Endothelial cell of umbilical vein (primary cell): ENCODE results near the gene B9D2. TPM values are rescaled to one million over a fixed set of nuclear protein-coding genes. Genes with fewer than 3 reads are reported as not detected.
A peak's percentile ranks its signal among the peaks of the same experiment; 100 is the strongest.

Experiments used
- BruUV-seq: library from RNA; stranded (reverse); fragments of 400-500 nt; replicated peaks from 2 replicates; lab custom pipeline; 2021; lab: Mats Ljungman, UMichigan
- CTCF ChIA-PET: fragments of 300-600, 350-600 bp; sonication (Branson Sonifier 250); formaldehyde crosslinking; loops from one replicate; lab custom pipeline; 2021; ENCODE audit warnings: antibody characterized with exemption, inconsistent platforms; lab: Charles Lee
- POLR2A ChIA-PET: fragments of 300-600, 350-600 bp; sonication (Branson Sonifier 250); formaldehyde crosslinking; loops from one replicate; lab custom pipeline; 2021; ENCODE audit warnings: antibody characterized with exemption, inconsistent platforms; lab: Charles Lee
- DNase-seq: peaks from one replicate; pipeline ENCODE4 v3.0.0-alpha.2; 2011; ENCODE audit warnings: low read depth, low spot score
- FAIRE-seq: peaks from 2 replicates; lab custom pipeline; 2011; peaks lifted over from hg19 to GRCh38; lab: Jason Lieb, UNC
- H2AFZ ChIP-seq: 2 replicates; pipeline ENCODE4 v1.6.0; 2012; ENCODE audit warnings: low read depth, low read length, control low read depth, inconsistent platforms
- H3K27ac ChIP-seq: 2 replicates; pipeline ENCODE4 v1.5.1; 2011; ENCODE audit warnings: low read depth, mild to moderate bottlenecking, control low read depth, low read length, moderate library complexity; ENCODE audit not compliant: insufficient read depth
- H3K27me3 ChIP-seq, 2 experiments: 2 replicates each; pipeline versions ENCODE4 v1.6.0 to v1.6.1; 2011; ENCODE audit warnings: low read length in 2 of 2, mixed read lengths in 1 of 2; ENCODE audit not compliant: control insufficient read depth in 2 of 2, insufficient read depth in 2 of 2
- H3K36me3 ChIP-seq, 2 experiments: 2 replicates in 1 of 2; 3 replicates in 1 of 2; pipeline ENCODE4 v1.5.1; 2011; ENCODE audit warnings: low read length in 2 of 2, mild to moderate bottlenecking in 1 of 2, moderate library complexity in 1 of 2; ENCODE audit not compliant: control insufficient read depth in 2 of 2, insufficient read depth in 2 of 2; ENCODE audit errors: extremely low read depth in 1 of 2
- H3K4me1 ChIP-seq: 3 replicates; pipeline ENCODE4 v1.5.1; 2011; ENCODE audit warnings: mild to moderate bottlenecking, low read length; ENCODE audit not compliant: control insufficient read depth, insufficient read depth; ENCODE audit errors: extremely low read depth
- H3K4me2 ChIP-seq: 2 replicates; pipeline ENCODE4 v1.6.1; 2011; ENCODE audit warnings: low read length, control low read depth, mixed read lengths; ENCODE audit not compliant: insufficient read depth
- H3K4me3 ChIP-seq, 3 experiments: fragments of 200-600 bp in 1 of 3; sonication (generic), shearing (Covaris generic) in 1 of 3; replicated peaks in 1 of 3; 2 replicates each; pipeline ENCODE4 v1.5.1; 2011 to 2016; ENCODE audit warnings: control low read depth in 3 of 3, low read length in 3 of 3, mild to moderate bottlenecking in 2 of 3, inconsistent platforms in 1 of 3, low read depth in 1 of 3, moderate library complexity in 1 of 3; ENCODE audit not compliant: insufficient read depth in 1 of 3
- H3K79me2 ChIP-seq: 2 replicates; pipeline ENCODE4 v1.6.0; 2012; ENCODE audit warnings: low read length, inconsistent platforms; ENCODE audit not compliant: control insufficient read depth, insufficient read depth
- H3K9ac ChIP-seq: replicated peaks from 2 replicates; pipeline ENCODE3; 2011; ENCODE audit warnings: low read length, control low read depth; ENCODE audit not compliant: insufficient read depth; ENCODE audit errors: extremely low read depth
- H3K9me1 ChIP-seq: replicated peaks from 3 replicates; pipeline ENCODE4 v1.6.0; 2011; ENCODE audit warnings: mild to moderate bottlenecking, low read length; ENCODE audit not compliant: control insufficient read depth, insufficient read depth; ENCODE audit errors: extremely low read depth
- H3K9me3 ChIP-seq: replicated peaks from 2 replicates; pipeline ENCODE4 v1.5.1; 2012; ENCODE audit warnings: low read length, inconsistent platforms; ENCODE audit not compliant: control insufficient read depth, insufficient read depth
- H4K20me1 ChIP-seq: replicated peaks from 2 replicates; pipeline ENCODE3; 2011; ENCODE audit warnings: mild to moderate bottlenecking, low read length; ENCODE audit not compliant: control insufficient read depth, insufficient read depth; ENCODE audit errors: extremely low read depth
- EZH2 ChIP-seq: IDR thresholded peaks from 2 replicates; pipeline ENCODE4 v1.6.1; 2012; ENCODE audit warnings: borderline replicate concordance, low read depth, mild to moderate bottlenecking, moderate library complexity, low read length, inconsistent platforms; ENCODE audit not compliant: severe bottlenecking
- FOS ChIP-seq: IDR thresholded peaks from 2 replicates; pipeline ENCODE4 v1.6.1; 2011; ENCODE audit warnings: mild to moderate bottlenecking, low read length, moderate library complexity, borderline replicate concordance; ENCODE audit not compliant: insufficient read depth
- GATA2 ChIP-seq: IDR thresholded peaks from 2 replicates; pipeline ENCODE4 v1.7.0; 2011; ENCODE audit warnings: low read depth, mild to moderate bottlenecking, moderate library complexity, mixed read lengths, low read length; ENCODE audit not compliant: insufficient read length, insufficient read depth
- JUN ChIP-seq: IDR thresholded peaks from 2 replicates; pipeline ENCODE4 v1.6.1; 2011; ENCODE audit warnings: borderline replicate concordance, low read depth; ENCODE audit not compliant: insufficient read length, insufficient read depth
- MYC ChIP-seq: IDR thresholded peaks from one replicate; pipeline ENCODE4 v1.6.1; 2011; ENCODE audit warnings: mild to moderate bottlenecking, low read depth, low read length
- POLR2A ChIP-seq: IDR thresholded peaks from 2 replicates; pipeline ENCODE4 v1.6.1; 2012; ENCODE audit warnings: low read depth, mild to moderate bottlenecking, control low read depth, low read length
- POLR2AphosphoS5 ChIP-seq: IDR thresholded peaks from 2 replicates; pipeline ENCODE4 v1.6.1; 2012; ENCODE audit warnings: low read depth, mild to moderate bottlenecking, control low read depth, low read length, moderate library complexity; ENCODE audit not compliant: insufficient read depth
- dilution Hi-C: fragments of 300-500 bp; cut with MboI; formaldehyde crosslinking; loops from one replicate; pipeline ENCODE4 v1.15.0; 2019; ENCODE audit warnings: low sequenced_read_pairs; ENCODE audit not compliant: extremely low pct_ligation_motif_present
- intact Hi-C: fragments of 100-400 bp; cut with micrococcal nuclease; formaldehyde crosslinking; loops from one replicate; pipeline ENCODE4 v1.10.0; 2022
- polyA plus RNA-seq, 4 experiments: library from polyadenylated mRNA; depleted of rRNA in 3 of 4; stranded (reverse) in 3 of 4; unstranded in 1 of 4; fragments of >200 nt; gene quantifications; 2 replicates each; pipeline versions ENCODE4 v1.2.1 to v1.2.3, GENCODE V29; 2011 to 2012; ENCODE audit warnings: missing spikeins in 1 of 4
- total RNA-seq: library from RNA; stranded (reverse); gene quantifications from 2 replicates; pipeline ENCODE4 v1.2.3, GENCODE V29; 2021
- TF ChIP-seq, protein P1 (sequence below): IDR thresholded peaks from 2 replicates; pipeline ENCODE4 v1.6.1; 2011; ENCODE audit not compliant: insufficient read depth, insufficient read length
- TF ChIP-seq, protein P2 (sequence below), 2 donors: IDR thresholded peaks; 1 replicate in 1 of 2; 2 replicates in 1 of 2; pipeline ENCODE4 v1.5.1; 2011; ENCODE audit warnings: low read length in 2 of 2, mild to moderate bottlenecking in 2 of 2, moderate library complexity in 2 of 2, control low read depth in 1 of 2, inconsistent platforms in 1 of 2, low read depth in 1 of 2; ENCODE audit not compliant: insufficient read depth in 1 of 2; ENCODE audit errors: extremely low read depth in 1 of 2

Gene B9D2
- total and polyA plus RNA-seq, 2 donors (not counting 3 experiments of a cell fraction or from before 2014, with no cell fraction given) = 12.2 to 23.9 TPM

DNA sequence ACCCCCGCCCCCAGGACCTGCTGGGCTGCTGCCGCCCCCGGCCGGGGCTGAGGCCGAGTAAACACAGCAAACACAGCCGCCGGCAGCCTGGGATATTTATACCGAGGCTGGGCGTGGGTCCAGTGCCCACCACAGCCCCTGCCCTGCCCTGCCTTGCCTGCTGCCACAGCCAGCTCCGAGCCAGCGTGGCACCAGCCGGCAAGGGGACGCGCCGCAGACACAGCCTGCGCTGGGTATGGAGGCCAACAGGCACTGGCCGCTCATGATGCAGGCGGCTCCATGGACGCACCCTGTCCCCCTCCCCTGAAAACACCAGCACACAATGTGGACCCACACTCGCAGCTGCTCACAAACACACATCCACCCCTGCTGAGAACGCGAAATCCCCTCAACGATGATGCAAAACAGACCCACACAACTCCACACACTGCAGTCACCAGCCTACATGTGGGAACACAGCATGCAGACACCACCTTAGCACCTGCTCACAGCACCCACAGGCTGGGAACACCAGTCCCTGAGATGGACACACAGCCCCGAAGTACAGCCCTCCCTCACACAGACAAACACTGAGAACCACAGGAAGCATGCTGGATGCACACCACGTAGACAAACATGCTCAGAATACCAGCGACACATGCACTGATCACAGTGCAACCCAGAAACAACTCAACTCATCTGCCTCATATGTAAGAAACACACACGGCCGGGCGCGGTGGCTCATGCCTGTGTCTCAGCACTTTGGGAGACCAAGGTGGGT is 37.8 kb downstream of the B9D2 start:
- Histone ChIP-seq H3K36me3 (peaks cover 4 to 19% of the 10 kb centered on the region in 2 experiments), H3K27ac (peak overlapping the region; percentile 100), H3K4me1 (peaks cover 71% of the 10 kb centered on the region), H3K4me3 (peak overlapping the region in 1 of 3 experiments; percentile 12), H3K9me3 (no peaks in the 10 kb centered on the region), H3K79me2 (peaks cover 9% of the 10 kb centered on the region), H3K4me2 (peak overlapping the region; percentile 4), H2AFZ (no peak overlapping the region), H3K9me1 (no peaks in the 10 kb centered on the region), H3K9ac (peak overlapping the region; percentile 93), H4K20me1 (no peaks in the 10 kb centered on the region), H3K27me3 (no peaks in the 10 kb centered on the region)
- FAIRE-seq = peak; percentile 72
- POLR2A ChIA-PET = no interaction called here
- CTCF ChIA-PET = interaction anchor here (1.7 to 3.9 kb wide), 3 partner anchors 16 to 106 kb away, joined by 4 to 40 read pairs (median 5); partner anchors contain the start of genes CCDC97 and TGFB1
- no TSS peak for BruUV-seq
- dilution Hi-C loops = no loop called here
- intact Hi-C loops = loop anchor here (1.0 kb wide), 1 partner anchor 153 kb away; no protein-coding TSS in a partner anchor
- TF ChIP-seq MYC (no peak), GATA2 (no peak), FOS (no peak), EZH2 (no peak), JUN (no peak), POLR2AphosphoS5 (no peak), POLR2A (no peak)
- TF ChIP-seq, protein P1, sequence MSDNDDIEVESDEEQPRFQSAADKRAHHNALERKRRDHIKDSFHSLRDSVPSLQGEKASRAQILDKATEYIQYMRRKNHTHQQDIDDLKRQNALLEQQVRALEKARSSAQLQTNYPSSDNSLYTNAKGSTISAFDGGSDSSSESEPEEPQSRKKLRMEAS = no peak
- TF ChIP-seq, protein P2, sequence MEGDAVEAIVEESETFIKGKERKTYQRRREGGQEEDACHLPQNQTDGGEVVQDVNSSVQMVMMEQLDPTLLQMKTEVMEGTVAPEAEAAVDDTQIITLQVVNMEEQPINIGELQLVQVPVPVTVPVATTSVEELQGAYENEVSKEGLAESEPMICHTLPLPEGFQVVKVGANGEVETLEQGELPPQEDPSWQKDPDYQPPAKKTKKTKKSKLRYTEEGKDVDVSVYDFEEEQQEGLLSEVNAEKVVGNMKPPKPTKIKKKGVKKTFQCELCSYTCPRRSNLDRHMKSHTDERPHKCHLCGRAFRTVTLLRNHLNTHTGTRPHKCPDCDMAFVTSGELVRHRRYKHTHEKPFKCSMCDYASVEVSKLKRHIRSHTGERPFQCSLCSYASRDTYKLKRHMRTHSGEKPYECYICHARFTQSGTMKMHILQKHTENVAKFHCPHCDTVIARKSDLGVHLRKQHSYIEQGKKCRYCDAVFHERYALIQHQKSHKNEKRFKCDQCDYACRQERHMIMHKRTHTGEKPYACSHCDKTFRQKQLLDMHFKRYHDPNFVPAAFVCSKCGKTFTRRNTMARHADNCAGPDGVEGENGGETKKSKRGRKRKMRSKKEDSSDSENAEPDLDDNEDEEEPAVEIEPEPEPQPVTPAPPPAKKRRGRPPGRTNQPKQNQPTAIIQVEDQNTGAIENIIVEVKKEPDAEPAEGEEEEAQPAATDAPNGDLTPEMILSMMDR (IDR thresholded peaks at IDR 0.05; ENCODE audit: extremely low read depth in 1 of 2, insufficient read depth in 1 of 2, low read depth in 1 of 2, low read length in 2 of 2) = no peak
- DNase-seq = peak; percentile 87
